ENCODE results near the gene SNTB2.

DNA sequence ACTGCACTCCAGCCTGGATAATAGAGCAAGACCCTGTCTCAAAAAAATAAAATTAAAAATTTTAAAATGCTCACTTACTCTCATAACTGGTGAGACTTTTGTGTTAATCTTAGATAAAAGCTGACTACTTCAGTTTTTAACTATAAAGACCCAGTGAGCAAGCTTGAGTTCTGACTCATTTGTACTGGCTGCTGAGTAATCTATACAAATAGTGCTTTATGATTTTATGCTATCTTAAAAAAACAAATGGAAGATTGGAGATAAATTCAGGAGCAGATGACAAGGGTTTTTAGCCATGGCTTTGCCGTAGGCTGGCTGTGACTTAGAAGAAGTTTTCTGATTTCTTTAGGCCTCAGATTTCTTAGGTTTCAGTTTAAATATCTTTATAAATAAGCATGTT lies 30.5 kb downstream of the SNTB2 start:
- no peak for TF ChIP-seq EZH2 (IDR thresholded peaks at IDR 0.05; ENCODE audit: low read depth)
- TF ChIP-seq, protein P1, sequence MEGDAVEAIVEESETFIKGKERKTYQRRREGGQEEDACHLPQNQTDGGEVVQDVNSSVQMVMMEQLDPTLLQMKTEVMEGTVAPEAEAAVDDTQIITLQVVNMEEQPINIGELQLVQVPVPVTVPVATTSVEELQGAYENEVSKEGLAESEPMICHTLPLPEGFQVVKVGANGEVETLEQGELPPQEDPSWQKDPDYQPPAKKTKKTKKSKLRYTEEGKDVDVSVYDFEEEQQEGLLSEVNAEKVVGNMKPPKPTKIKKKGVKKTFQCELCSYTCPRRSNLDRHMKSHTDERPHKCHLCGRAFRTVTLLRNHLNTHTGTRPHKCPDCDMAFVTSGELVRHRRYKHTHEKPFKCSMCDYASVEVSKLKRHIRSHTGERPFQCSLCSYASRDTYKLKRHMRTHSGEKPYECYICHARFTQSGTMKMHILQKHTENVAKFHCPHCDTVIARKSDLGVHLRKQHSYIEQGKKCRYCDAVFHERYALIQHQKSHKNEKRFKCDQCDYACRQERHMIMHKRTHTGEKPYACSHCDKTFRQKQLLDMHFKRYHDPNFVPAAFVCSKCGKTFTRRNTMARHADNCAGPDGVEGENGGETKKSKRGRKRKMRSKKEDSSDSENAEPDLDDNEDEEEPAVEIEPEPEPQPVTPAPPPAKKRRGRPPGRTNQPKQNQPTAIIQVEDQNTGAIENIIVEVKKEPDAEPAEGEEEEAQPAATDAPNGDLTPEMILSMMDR (conservative IDR thresholded peaks at IDR 0.05): no peak

Measured in PC-9 (cell line).